Measurements from ENCODE around the gene ULK4.
A peak's percentile ranks its signal among the peaks of the same experiment; 100 is the strongest.
"Not testable (repeated sequence)": the region's sequence is repeated elsewhere in the genome, so short reads cannot be mapped to it uniquely, and the experiment has no call there.

The ULK4 gene

DNA sequence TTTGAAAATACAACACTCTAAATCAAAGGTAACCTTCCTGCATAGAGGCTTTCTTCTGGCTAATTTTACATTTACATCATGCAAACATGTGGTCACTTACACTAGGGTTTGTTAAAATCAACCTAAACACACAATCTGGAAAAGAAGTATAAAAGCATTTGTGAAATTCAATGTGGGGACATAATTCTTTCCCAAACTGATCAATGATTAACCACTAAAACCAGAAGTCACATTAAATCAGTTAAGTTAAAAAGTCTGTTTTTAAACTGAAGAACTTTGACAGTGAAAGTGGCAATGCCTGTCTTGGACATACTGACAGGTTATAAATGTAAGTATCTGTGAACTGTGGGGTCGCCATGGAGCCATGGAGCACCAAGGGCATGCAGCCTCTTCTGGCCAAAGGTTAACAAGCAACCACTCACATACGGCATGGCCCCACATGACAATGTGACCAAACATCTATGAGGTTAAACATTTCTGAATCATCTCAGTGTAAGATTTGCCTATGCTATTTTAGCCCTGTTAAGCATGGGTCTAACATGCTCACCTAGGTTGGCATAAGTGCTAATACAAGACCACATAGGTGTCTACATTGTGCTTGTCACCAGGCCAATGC is 484.4 kb downstream of the ULK4 start:
- DNase-seq, result no peak

DNA sequence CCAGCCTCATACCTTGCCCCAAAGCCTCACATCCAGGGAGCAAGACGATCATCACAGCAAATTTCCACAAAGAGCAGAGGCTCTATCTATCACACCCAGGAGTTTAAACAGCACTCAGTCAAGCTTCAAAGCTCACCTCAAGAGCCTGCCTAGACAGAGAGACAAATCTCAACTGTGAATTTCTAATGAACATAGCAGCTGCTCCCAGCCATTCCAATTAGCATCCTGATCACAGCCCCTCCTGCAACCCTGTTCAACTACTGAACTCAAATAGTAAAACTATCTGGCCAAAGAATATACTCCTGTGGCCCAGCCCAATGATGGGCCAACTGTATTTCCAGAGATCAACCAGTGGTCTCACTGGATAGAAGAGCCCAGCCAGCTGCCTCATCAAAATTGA is 492.8 kb downstream of the ULK4 start:
- no peak for DNase-seq

DNA sequence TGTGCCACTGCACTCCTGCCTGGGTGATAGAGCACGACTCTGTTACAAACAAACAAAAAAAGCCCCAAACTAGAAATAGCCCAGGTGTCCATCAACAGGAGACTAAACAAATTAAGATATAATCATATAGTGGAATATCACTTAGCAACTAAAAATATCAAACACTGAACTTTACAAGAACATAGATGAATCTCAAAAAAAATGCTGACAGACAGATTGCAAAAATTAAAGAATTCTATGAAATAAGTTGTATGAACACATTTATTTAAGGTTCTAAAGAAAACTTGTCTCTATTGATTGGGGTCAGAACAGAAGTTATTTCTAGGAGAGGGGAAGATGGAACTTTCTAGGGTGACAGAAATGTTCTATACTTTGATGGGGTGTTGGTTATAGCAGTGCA is 494.4 kb downstream of the ULK4 start:
- no peak for DNase-seq

DNA sequence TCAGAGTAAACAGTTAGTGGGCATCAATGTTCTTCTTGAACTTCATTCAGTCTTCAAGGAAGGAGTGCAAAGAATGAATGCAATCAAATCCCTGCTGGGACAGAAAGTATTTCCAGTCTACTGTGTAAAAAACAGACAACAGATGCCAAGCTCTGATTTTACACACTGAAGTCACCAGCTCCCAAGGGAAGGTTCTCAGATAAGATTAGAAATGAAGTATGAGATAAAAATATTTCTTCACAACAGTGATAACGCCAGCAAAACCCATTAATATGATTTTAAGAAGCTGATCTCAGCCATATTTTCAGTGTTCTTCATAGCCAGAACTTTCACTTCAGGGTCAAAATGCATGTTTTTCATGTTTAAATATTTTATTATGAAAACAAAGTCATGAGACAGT is 497.0 kb downstream of the ULK4 start:
- no peak for DNase-seq

DNA sequence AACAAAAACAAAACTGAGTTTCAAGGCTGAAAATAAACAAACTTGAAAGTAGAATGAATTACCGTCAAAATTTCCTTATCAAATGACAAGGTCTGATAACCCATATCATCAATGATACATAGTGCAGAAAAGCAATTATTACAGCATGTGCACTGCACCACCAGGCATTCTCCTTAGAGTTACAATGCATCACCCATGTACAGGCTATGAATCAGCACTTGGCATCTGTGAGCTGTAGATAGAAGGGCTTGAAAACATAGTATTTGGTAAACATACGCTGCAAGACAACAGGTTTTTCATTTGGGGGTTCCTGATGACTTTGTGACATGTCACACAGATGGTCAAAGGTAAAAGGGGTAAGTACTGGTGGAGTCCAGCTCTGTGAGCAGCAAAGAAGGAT is 497.5 kb downstream of the ULK4 start:
- no peak for DNase-seq

DNA sequence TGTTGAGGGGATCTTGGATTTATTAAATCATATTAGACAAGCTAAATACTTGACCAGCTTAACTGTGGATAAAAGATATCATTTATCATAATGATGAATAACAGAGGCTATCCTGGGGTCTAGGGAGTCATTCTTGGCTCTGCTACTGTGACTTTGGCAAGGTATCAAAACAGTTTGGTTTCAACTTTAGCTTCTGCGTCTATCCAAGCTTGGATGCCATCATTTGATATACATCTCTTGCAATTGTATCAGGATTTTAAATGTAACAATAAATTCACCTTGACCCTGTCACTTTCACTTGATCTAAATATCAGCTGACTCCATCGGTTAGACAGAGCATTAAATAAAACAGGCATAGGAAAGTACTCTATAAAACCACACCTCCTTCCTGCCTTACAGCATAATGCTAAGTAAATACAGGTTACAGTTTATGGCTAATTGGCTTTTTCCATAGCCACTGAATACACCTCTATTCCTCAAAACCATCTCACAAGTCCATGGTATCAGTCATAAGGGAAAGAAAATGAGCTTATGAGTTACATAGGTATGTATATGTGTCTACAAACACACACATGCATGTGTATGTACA is 499.7 kb downstream of the ULK4 start:
- no peak for DNase-seq

DNA sequence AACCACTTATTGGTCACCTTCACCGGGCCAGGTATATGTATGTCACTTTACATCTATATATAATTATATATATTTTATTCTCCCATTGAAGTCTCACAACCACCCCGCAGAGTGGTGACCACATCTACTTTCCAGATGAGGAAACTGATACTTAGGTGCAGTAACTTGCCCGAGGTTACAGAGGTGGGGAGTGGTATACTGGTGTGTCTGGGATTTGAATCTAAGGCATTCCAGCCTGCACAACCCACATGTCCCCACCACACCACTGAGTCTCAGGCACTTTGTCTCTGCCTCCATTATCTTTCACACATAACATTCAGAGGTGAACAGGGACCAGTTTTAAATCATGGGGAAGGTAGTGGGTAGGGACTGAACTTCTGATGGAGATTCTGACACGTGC is 501.2 kb downstream of the ULK4 start:
- DNase-seq, result no peak

DNA sequence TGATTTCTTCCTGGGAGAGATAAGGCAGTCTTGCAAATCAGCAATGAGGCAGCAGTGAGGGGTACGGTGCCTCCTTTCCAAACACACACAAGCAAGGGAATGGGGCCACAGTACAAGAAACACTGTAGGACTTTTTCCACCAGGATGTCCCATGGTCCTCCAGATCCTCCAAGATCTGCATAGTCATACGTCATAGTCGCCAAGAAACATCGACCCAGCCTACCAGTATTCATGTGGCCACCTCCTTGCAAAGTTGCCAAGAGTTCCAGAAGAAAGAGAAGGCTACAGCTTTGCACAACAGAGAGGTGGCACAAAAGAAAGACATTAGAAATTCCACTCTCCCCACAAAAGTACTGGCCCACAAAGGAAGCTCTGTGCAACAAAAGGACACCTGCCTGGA is 504.7 kb downstream of the ULK4 start:
- DNase-seq, result no peak

DNA sequence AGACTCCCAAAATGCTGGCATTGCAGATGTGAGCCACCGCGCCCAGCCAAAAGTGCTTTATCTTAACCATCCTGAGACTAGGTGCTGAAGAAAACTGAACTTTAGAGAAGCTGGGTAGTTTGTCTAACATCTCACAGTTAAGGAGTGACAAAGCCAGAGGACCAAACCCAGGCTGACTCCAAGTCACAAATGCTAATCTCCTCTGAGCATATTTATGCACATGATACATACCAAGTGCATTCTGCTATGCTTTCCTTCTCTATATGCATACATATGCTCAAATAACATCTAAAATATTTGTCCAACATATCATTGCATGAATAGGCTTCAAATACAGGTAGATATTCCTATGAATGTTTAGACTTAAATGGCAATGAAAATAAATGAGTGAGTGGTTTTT is 505.7 kb downstream of the ULK4 start:
- no peak for DNase-seq

DNA sequence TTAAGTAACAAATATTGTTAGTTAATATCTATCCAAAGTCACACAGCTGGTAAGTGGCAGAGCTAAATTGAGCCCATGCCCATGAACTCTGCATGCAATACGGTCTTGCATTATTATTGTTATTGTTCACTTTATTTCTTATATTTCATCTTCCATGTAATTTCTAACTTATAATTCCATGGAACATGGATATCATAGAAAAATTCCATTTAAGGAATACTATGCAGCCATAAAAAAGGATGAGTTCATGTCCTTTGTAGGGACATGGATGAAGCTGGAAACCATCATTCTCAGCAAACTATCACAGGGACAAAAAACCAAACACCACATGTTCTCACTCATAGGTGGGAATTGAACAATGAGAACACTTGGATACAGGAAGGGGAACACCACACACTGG is 508.3 kb downstream of the ULK4 start:
- not testable (repeated sequence) for DNase-seq

DNA sequence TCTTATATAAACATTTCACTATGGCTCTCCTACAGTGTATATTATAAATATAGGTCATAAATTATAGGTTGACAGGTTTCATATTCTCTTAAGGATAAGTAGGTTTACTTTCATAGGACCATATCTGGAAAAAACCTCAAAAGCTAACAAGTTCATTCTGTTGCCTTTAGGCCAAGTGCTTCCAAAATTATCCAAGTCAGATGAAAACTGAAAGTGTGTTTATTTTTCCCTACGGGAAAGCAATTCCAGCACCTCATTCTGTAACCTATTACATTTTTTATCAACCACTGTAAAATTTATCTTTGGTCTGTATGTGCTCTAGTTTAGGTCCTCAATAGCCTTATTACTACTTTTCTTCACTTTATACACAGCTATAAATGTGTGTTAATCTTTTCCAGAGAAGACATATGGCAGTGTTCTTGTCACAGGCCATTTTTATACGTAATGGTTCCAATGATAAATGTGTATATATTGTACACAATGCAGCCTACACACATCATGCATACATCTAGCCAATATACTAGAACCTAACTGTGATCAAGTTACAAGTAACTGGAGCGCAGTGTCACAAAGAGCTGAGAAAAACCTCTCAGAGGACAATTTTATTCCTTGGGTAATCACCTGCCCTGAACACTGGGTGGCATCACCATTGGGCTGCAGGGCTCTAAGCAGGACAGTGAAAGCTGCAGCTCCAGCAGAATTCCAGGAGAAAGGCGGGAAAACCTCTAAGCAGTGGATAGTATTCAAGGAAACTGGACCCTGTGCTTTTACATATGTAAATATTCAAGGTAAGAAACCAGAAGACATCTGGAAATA is 511.3 kb downstream of the ULK4 start:
- DNase-seq, result no peak

DNA sequence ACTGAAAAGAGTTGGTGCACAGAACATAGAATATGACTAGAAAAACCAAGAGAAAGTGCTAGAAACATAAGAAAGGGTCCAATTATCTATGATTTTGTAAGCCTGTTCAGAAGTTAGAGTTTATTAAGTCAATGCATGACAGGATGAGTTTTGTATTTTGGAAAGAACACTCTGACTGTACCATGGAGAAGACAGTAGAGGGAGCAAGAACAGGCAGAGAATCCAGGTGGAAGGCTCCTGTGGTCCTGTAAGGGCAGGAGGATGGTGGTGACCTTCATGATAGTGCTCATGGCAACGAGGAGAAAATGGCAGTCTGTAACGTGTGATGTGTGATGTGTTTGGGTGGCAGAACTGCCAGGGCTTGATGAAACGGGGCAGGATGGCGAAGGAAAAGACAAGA is 513.5 kb downstream of the ULK4 start:
- DNase-seq, result no peak

DNA sequence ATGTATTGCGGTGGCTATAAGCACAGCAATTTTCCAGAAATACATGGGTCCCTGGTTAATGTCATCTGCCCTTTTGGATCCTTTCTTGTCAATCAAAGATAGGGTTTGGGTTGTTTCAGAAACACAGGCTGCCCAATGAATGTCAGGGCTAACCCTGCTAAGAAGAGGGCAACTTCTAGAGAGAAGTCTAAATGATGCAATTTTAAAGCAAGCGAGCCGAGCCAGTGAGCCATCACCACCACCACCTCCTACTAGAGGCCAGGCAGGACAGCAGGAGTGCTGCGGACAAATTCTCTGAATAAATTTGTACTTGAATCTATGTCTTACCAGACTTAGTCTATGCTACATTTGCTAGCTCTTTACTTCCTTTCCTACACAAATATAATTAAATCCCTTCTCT is 514.2 kb downstream of the ULK4 start:
- no peak for DNase-seq

DNA sequence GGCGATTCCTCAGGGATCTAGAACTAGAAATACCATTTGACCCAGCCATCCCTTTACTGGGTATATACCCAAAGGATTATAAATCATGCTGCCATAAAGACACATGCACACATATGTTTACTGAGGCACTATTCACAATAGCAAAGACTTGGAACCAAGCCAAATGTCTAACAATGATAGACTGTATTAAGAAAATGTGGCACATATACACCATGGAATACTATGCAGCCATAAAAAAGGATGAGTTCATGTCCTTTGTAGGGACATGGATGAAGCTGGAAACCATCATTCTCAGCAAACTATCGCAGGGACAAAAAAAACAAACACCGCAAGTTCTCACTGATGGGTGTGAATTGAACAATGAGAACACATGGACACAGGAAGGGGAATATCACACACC is 515.6 kb downstream of the ULK4 start:
- DNase-seq, result not testable (repeated sequence)

DNA sequence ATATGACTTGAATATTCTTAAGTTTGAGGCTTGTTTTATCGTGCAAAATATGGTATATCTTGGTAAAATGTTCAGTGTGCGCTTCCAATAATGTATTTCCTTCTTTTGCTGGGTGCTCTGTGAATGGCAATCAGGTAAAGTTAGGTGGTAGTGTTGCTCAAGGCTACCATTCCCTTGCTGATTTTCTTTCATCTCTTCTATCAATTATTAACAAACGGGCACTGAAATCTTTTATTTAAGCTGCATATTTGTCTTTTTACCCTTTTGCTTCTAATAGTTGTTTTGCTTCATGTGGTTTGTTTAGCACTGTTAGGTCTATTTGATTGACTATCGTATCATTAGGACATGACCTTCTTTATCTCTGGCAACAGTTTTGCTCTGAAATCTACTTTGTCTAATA is 520.3 kb downstream of the ULK4 start:
- DNase-seq, result no peak

DNA sequence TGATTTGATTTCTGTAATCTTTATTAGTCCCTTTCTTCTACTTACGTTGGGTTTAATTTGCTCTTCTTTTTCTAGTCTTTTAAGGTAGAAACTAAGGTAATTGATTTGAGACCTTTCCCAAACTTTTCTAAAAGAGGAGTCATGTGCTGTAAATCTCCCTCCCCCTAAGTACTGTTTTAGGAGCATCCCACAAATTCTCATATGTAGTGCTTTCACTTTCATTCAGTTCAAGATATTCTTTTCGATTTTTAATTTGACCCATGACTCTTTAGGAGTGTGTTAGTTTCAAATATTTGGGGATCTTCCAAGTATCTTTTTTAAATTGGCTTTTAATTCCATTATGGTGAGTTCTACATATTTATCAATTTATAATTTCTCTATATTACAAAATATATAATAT is 520.8 kb downstream of the ULK4 start:
- no peak for DNase-seq

DNA sequence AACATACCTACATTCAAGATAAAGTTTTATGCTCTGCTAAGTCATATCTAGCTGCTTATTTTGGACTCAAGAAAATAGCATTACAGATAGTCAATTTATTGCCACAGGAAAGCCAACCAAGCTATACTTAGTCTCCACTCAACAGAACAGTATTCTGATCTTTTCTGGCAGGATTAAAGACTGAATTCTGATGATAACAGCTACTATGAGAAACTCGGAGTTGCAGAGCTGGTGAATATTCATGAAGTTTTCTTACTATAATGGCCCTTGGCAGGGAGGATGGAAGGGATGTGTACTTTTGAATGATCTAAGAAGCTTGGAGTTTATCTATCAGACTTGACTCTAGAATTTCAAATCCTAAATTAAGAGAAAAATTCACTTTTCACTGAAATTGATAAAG is 524.9 kb downstream of the ULK4 start:
- no peak for DNase-seq

DNA sequence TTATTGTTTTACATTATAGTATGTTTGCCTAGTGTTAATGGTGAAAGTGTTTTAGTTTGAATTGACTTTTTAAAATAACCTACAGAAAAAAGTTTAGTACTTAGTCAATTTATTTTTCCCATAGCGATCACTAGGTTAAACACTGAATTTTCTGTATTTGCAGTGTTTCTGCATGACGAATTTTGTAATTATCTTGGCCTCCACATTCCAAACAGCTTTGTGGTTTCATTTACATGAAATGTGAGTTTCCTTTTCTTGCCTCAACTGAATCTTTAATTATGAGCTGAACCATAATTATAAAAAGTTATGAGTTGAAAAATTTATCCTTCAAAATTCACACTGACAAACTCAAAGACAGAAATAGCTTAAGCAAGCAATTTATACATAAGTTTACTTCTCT is 527.1 kb downstream of the ULK4 start:
- no peak for DNase-seq

DNA sequence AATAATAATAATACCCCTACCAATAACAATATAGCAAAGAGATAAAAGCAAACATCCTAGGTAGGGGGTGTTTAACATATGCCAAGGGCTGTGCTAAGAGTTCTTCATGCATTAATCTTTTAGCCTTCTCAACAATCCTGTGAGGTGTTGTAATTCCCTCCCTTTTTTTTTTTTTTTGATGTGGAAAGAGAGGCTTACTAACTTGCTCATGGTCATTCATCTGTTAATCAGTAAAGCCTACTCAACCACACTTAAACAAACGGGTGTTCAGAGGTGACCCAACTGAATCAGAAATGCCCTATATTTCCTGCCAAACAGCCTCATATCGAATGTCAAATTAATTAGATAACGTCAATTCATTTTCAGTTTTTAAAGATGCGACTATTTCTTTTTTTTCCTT is 530.5 kb downstream of the ULK4 start:
- no peak for DNase-seq

DNA sequence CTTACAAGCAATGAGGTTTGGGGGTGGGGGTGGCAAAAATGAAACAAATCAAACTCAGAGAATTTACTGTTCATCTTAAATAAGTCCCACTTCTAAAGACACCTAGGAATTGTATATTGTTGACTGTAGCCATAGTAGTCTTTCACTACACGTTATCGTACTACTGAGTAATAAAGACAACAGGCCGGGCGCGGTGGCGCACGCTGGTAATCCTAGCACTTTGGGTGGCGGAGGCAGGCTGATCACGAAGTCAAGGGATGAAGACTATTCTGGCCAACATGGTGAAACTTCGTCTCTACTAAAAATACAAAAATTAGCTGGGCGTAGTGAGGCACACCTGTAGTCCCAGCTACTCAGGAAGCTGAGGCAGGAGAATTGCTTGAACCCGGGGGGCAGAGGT is 531.0 kb downstream of the ULK4 start:
- DNase-seq, result no peak

DNA sequence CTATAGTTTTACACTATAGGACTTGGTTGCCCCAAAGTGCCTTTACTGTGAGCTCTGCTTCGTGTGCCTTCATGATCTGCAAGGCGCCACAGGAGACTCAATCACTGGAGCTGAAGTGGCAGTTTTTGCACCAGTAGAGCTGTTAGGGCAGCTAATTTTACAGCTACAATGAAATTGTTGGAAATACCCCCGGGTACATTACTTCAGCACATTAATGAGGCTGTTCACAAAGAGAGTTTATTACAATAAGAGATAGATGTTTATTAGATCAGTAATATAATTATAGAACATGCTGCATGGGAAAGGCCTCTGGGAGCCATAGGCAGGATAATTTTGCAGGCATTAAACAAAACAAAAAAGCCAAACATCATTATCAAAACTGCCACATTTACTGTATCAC is 531.5 kb downstream of the ULK4 start:
- DNase-seq, result no peak

DNA sequence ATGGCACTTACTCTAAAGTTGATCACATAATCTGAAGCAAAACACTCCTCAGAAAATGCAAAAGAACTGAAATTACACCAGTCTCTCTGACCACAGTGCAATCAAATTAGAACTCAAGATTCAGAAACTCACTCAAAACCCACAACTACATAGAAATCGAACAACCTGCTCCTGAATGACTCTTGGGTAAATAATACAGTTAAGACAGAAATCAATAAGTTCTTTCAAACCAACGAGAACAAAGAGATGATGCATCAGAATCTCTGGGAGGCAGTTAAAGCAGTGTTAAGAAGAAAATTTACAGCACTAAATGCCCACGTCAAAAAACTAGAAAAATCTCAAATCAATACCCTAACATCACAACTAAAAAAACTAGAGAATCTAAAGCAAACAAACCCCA is 535.4 kb downstream of the ULK4 start:
- no peak for DNase-seq

DNA sequence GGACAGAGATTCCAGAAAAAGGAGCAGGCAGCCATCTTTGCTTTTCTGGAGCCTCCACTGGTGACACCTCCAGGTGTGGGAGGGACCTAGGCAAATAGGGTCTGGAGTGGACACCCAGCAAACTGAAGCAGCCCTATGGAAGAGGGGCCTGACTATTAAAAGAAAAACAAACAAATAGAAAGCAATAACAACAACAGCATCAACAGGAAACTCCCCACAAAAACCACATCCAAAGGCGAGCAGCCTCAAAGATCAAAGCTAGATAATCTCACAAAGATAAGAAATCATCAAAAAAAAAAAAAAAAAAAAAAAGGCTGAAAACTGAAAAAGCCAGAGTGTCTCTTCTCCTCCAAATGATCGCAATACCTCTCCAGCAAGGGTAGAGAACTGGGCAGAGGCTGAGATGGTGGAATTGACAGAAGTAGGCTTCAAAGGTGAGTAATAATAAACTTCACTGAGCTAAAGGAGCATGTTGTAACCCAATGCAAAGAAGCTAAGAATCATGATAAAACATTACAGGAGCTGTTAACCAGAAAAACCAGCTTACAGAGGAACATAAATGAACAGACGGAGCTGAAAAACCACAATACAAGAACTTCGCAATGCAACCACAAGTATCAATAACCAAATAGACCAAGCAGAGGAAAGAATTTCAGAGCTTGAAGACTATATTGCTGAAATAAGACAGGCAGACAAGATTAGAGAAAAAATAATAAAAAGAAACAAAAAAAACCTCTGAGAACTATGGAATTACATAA is 537.2 kb downstream of the ULK4 start:
- DNase-seq, result peak; percentile 39

DNA sequence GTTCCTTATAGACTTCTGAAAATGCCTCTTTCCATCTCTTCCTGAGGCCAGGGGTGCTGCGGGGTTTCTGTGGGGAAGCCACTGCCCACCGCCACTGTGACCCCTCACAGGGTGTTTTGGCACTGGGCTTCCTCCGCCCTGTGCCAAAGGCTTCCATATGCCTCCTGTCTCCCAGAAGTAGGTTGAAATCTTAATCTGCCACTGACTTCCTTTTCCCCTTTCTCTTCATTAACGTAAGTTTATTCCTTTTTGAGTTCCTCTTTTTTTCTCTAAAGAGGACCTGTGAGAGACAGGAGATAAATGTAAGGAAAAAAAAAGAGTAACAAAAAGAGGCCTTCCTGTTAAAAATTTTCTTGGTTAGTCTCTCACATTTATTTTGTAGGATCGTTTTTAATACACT is 542.1 kb downstream of the ULK4 start:
- no peak for DNase-seq

Data from activated CD4-positive, alpha-beta T cell treated with anti-CD3 and anti-CD28 coated beads, Interleukin-10, Interleukin-2, amounts not matched to agents 100 ng/mL and 50 ng/mL, durations not matched to agents 16 hours and 8 hours (primary cell).